Endothelial cell of umbilical vein (primary cell): ENCODE measurements around the gene BUB3. TPM values are rescaled to one million over a fixed set of nuclear protein-coding genes. Genes with fewer than 3 reads are reported as not detected.

Source experiments
- BruUV-seq: library from RNA; stranded (reverse); fragments of 400-500 nt; replicated peaks from 2 replicates; lab custom pipeline; 2021; lab: Mats Ljungman, UMichigan
- CTCF ChIA-PET: fragments of 300-600, 350-600 bp; sonication (Branson Sonifier 250); formaldehyde crosslinking; loops from one replicate; lab custom pipeline; 2021; ENCODE audit warnings: antibody characterized with exemption, inconsistent platforms; lab: Charles Lee
- POLR2A ChIA-PET: fragments of 300-600, 350-600 bp; sonication (Branson Sonifier 250); formaldehyde crosslinking; loops from one replicate; lab custom pipeline; 2021; ENCODE audit warnings: antibody characterized with exemption, inconsistent platforms; lab: Charles Lee
- DNase-seq: peaks from one replicate; pipeline ENCODE4 v3.0.0-alpha.2; 2011; ENCODE audit warnings: low read depth, low spot score
- FAIRE-seq: peaks from 2 replicates; lab custom pipeline; 2011; peaks lifted over from hg19 to GRCh38; lab: Jason Lieb, UNC
- H2AFZ ChIP-seq: 2 replicates; pipeline ENCODE4 v1.6.0; 2012; ENCODE audit warnings: low read depth, low read length, control low read depth, inconsistent platforms
- H3K27ac ChIP-seq: 2 replicates; pipeline ENCODE4 v1.5.1; 2011; ENCODE audit warnings: low read depth, mild to moderate bottlenecking, control low read depth, low read length, moderate library complexity; ENCODE audit not compliant: insufficient read depth
- H3K27me3 ChIP-seq, 2 experiments: 2 replicates each; pipeline versions ENCODE4 v1.6.0 to v1.6.1; 2011; ENCODE audit warnings: low read length in 2 of 2, mixed read lengths in 1 of 2; ENCODE audit not compliant: control insufficient read depth in 2 of 2, insufficient read depth in 2 of 2
- H3K36me3 ChIP-seq, 2 experiments: 2 replicates in 1 of 2; 3 replicates in 1 of 2; pipeline ENCODE4 v1.5.1; 2011; ENCODE audit warnings: low read length in 2 of 2, mild to moderate bottlenecking in 1 of 2, moderate library complexity in 1 of 2; ENCODE audit not compliant: control insufficient read depth in 2 of 2, insufficient read depth in 2 of 2; ENCODE audit errors: extremely low read depth in 1 of 2
- H3K4me1 ChIP-seq: 3 replicates; pipeline ENCODE4 v1.5.1; 2011; ENCODE audit warnings: mild to moderate bottlenecking, low read length; ENCODE audit not compliant: control insufficient read depth, insufficient read depth; ENCODE audit errors: extremely low read depth
- H3K4me2 ChIP-seq: 2 replicates; pipeline ENCODE4 v1.6.1; 2011; ENCODE audit warnings: low read length, control low read depth, mixed read lengths; ENCODE audit not compliant: insufficient read depth
- H3K4me3 ChIP-seq, 3 experiments: fragments of 200-600 bp in 1 of 3; sonication (generic), shearing (Covaris generic) in 1 of 3; replicated peaks in 1 of 3; 2 replicates each; pipeline ENCODE4 v1.5.1; 2011 to 2016; ENCODE audit warnings: control low read depth in 3 of 3, low read length in 3 of 3, mild to moderate bottlenecking in 2 of 3, inconsistent platforms in 1 of 3, low read depth in 1 of 3, moderate library complexity in 1 of 3; ENCODE audit not compliant: insufficient read depth in 1 of 3
- H3K79me2 ChIP-seq: 2 replicates; pipeline ENCODE4 v1.6.0; 2012; ENCODE audit warnings: low read length, inconsistent platforms; ENCODE audit not compliant: control insufficient read depth, insufficient read depth
- H3K9ac ChIP-seq: replicated peaks from 2 replicates; pipeline ENCODE3; 2011; ENCODE audit warnings: low read length, control low read depth; ENCODE audit not compliant: insufficient read depth; ENCODE audit errors: extremely low read depth
- H3K9me1 ChIP-seq: replicated peaks from 3 replicates; pipeline ENCODE4 v1.6.0; 2011; ENCODE audit warnings: mild to moderate bottlenecking, low read length; ENCODE audit not compliant: control insufficient read depth, insufficient read depth; ENCODE audit errors: extremely low read depth
- H3K9me3 ChIP-seq: replicated peaks from 2 replicates; pipeline ENCODE4 v1.5.1; 2012; ENCODE audit warnings: low read length, inconsistent platforms; ENCODE audit not compliant: control insufficient read depth, insufficient read depth
- H4K20me1 ChIP-seq: replicated peaks from 2 replicates; pipeline ENCODE3; 2011; ENCODE audit warnings: mild to moderate bottlenecking, low read length; ENCODE audit not compliant: control insufficient read depth, insufficient read depth; ENCODE audit errors: extremely low read depth
- EZH2 ChIP-seq: IDR thresholded peaks from 2 replicates; pipeline ENCODE4 v1.6.1; 2012; ENCODE audit warnings: borderline replicate concordance, low read depth, mild to moderate bottlenecking, moderate library complexity, low read length, inconsistent platforms; ENCODE audit not compliant: severe bottlenecking
- FOS ChIP-seq: IDR thresholded peaks from 2 replicates; pipeline ENCODE4 v1.6.1; 2011; ENCODE audit warnings: mild to moderate bottlenecking, low read length, moderate library complexity, borderline replicate concordance; ENCODE audit not compliant: insufficient read depth
- GATA2 ChIP-seq: IDR thresholded peaks from 2 replicates; pipeline ENCODE4 v1.7.0; 2011; ENCODE audit warnings: low read depth, mild to moderate bottlenecking, moderate library complexity, mixed read lengths, low read length; ENCODE audit not compliant: insufficient read length, insufficient read depth
- JUN ChIP-seq: IDR thresholded peaks from 2 replicates; pipeline ENCODE4 v1.6.1; 2011; ENCODE audit warnings: borderline replicate concordance, low read depth; ENCODE audit not compliant: insufficient read length, insufficient read depth
- MAX ChIP-seq: IDR thresholded peaks from 2 replicates; pipeline ENCODE4 v1.6.1; 2011; ENCODE audit not compliant: insufficient read depth, insufficient read length
- MYC ChIP-seq: IDR thresholded peaks from one replicate; pipeline ENCODE4 v1.6.1; 2011; ENCODE audit warnings: mild to moderate bottlenecking, low read depth, low read length
- POLR2A ChIP-seq: IDR thresholded peaks from 2 replicates; pipeline ENCODE4 v1.6.1; 2012; ENCODE audit warnings: low read depth, mild to moderate bottlenecking, control low read depth, low read length
- POLR2AphosphoS5 ChIP-seq: IDR thresholded peaks from 2 replicates; pipeline ENCODE4 v1.6.1; 2012; ENCODE audit warnings: low read depth, mild to moderate bottlenecking, control low read depth, low read length, moderate library complexity; ENCODE audit not compliant: insufficient read depth
- dilution Hi-C: fragments of 300-500 bp; cut with MboI; formaldehyde crosslinking; loops from one replicate; pipeline ENCODE4 v1.15.0; 2019; ENCODE audit warnings: low sequenced_read_pairs; ENCODE audit not compliant: extremely low pct_ligation_motif_present
- intact Hi-C: fragments of 100-400 bp; cut with micrococcal nuclease; formaldehyde crosslinking; loops from one replicate; pipeline ENCODE4 v1.10.0; 2022
- polyA plus RNA-seq, 4 experiments: library from polyadenylated mRNA; depleted of rRNA in 3 of 4; stranded (reverse) in 3 of 4; unstranded in 1 of 4; fragments of >200 nt; gene quantifications; 2 replicates each; pipeline versions ENCODE4 v1.2.1 to v1.2.3, GENCODE V29; 2011 to 2012; ENCODE audit warnings: missing spikeins in 1 of 4
- total RNA-seq: library from RNA; stranded (reverse); gene quantifications from 2 replicates; pipeline ENCODE4 v1.2.3, GENCODE V29; 2021
- TF ChIP-seq, protein P1 (sequence below), 2 donors: IDR thresholded peaks; 1 replicate in 1 of 2; 2 replicates in 1 of 2; pipeline ENCODE4 v1.5.1; 2011; ENCODE audit warnings: low read length in 2 of 2, mild to moderate bottlenecking in 2 of 2, moderate library complexity in 2 of 2, control low read depth in 1 of 2, inconsistent platforms in 1 of 2, low read depth in 1 of 2; ENCODE audit not compliant: insufficient read depth in 1 of 2; ENCODE audit errors: extremely low read depth in 1 of 2

Gene BUB3
- total and polyA plus RNA-seq, 2 donors (not counting 3 experiments of a cell fraction or from before 2014, with no cell fraction given), result 156 to 193 TPM

GRCh38 chr10:123200531-123200930, 46.3 kb downstream of the BUB3 start:
- no peaks in the 10 kb centered on the region for H3K4me1 ChIP-seq
- H3K4me2 ChIP-seq, result no peak overlapping the region
- dilution Hi-C loops (no loop called here), intact Hi-C loops (no loop called here)
- ChIA-PET CTCF (no interaction called here), POLR2A (no interaction called here)
- H3K9me1 ChIP-seq, result no peaks in the 10 kb centered on the region
- FAIRE-seq (no peak), DNase-seq (no peak)
- H4K20me1 ChIP-seq, result no peaks in the 10 kb centered on the region
- no peak overlapping the region for H3K27ac ChIP-seq
- H3K9me3 ChIP-seq, result no peaks in the 10 kb centered on the region
- TF ChIP-seq MYC (no peak), EZH2 (no peak), JUN (no peak), POLR2A (no peak), MAX (no peak), POLR2AphosphoS5 (no peak), FOS (no peak), GATA2 (no peak)
- TF ChIP-seq, protein P1, sequence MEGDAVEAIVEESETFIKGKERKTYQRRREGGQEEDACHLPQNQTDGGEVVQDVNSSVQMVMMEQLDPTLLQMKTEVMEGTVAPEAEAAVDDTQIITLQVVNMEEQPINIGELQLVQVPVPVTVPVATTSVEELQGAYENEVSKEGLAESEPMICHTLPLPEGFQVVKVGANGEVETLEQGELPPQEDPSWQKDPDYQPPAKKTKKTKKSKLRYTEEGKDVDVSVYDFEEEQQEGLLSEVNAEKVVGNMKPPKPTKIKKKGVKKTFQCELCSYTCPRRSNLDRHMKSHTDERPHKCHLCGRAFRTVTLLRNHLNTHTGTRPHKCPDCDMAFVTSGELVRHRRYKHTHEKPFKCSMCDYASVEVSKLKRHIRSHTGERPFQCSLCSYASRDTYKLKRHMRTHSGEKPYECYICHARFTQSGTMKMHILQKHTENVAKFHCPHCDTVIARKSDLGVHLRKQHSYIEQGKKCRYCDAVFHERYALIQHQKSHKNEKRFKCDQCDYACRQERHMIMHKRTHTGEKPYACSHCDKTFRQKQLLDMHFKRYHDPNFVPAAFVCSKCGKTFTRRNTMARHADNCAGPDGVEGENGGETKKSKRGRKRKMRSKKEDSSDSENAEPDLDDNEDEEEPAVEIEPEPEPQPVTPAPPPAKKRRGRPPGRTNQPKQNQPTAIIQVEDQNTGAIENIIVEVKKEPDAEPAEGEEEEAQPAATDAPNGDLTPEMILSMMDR (IDR thresholded peaks at IDR 0.05; ENCODE audit: extremely low read depth in 1 of 2, insufficient read depth in 1 of 2, low read depth in 1 of 2, low read length in 2 of 2), result no peak
- no TSS peak for BruUV-seq
- no peaks in the 10 kb centered on the region for H3K36me3 ChIP-seq
- no peaks in the 10 kb centered on the region for H3K79me2 ChIP-seq
- no peak overlapping the region for H3K9ac ChIP-seq
- no peak overlapping the region for H2AFZ ChIP-seq
- no peak overlapping the region for H3K4me3 ChIP-seq
- no peaks in the 10 kb centered on the region for H3K27me3 ChIP-seq
